Fibroblast of mammary gland (primary cell): ENCODE data around the gene IFI16.
A peak's percentile ranks its signal among the peaks of the same experiment; 100 is the strongest.

Experiments
- DNase-seq: peaks from one replicate; pipeline ENCODE4 v3.0.0-alpha.2; 2010; ENCODE audit warnings: low read depth
- H3K4me3 ChIP-seq: 2 replicates; pipeline ENCODE4 v1.5.1; 2011; ENCODE audit warnings: low read depth, mild to moderate bottlenecking, low read length, moderate library complexity; ENCODE audit not compliant: control insufficient read depth
- CTCF ChIP-seq: conservative IDR thresholded peaks from 2 replicates; pipeline ENCODE4 v1.5.1; 2011; ENCODE audit warnings: low read depth, low read length, inconsistent platforms; ENCODE audit not compliant: control insufficient read depth, insufficient read depth

The IFI16 gene

DNA sequence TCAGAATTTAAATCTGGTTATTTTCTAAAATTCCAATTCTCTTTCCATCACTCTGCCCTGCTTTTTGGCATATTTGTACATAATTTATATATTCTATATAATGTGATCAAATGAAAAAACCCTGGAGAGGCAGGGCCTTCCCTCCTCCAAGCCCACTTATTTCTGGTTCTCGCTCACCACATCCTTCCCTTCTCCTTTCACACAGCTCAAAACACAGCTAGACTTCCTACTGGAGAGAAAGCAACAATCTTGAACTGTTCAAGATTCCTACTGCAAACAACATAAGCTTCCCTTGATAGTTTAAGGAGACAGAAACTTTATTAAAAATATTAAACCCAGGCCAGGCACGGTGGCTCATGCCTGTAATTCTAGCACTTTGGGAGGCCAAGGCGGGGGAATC lies 74.4 kb downstream of the IFI16 start:
- TF ChIP-seq CTCF, result no peak
- DNase-seq, result no peak
- H3K4me3 ChIP-seq, result no peak overlapping the region

- H3K4me3 ChIP-seq, result no peak overlapping the region
- no peak for TF ChIP-seq CTCF
- DNase-seq, result no peak
Observed at GRCh38 chr1:159084867-159085266, 75.2 kb downstream of the IFI16 start.

GRCh38 chr1:159088050-159088449 lies 78.3 kb downstream of the IFI16 start:
- H3K4me3 ChIP-seq, result no peak overlapping the region
- TF ChIP-seq CTCF, result no peak
- DNase-seq, result peak; percentile 91

GRCh38 chr1:159088546-159089183 lies 79.0 kb downstream of the IFI16 start:
- H3K4me3 ChIP-seq, result no peak overlapping the region
- no peak for TF ChIP-seq CTCF
- DNase-seq, result no peak

- no peak for DNase-seq
- no peak overlapping the region for H3K4me3 ChIP-seq
- peak; percentile 57 for TF ChIP-seq CTCF
Observed at GRCh38 chr1:159089184-159089791, 79.6 kb downstream of the IFI16 start.

GRCh38 chr1:159090286-159091179 lies 80.8 kb downstream of the IFI16 start:
- no peak for TF ChIP-seq CTCF
- no peak overlapping the region for H3K4me3 ChIP-seq
- DNase-seq, result peak; percentile 69
